DMS53 treated with DMSO at 0.1 percent for 48 hours (cell line): Measurements from ENCODE around the gene ITIH1.
"Not testable (repeated sequence)": the region's sequence is repeated elsewhere in the genome, so short reads cannot be mapped to it uniquely, and the experiment has no call there.

Experiments
- DNase-seq: peaks from one replicate; lab custom pipeline; 2025; ENCODE audit not compliant: unreplicated experiment; lab: John Stamatoyannopoulos, UW

ITIH1 gene

DNA sequence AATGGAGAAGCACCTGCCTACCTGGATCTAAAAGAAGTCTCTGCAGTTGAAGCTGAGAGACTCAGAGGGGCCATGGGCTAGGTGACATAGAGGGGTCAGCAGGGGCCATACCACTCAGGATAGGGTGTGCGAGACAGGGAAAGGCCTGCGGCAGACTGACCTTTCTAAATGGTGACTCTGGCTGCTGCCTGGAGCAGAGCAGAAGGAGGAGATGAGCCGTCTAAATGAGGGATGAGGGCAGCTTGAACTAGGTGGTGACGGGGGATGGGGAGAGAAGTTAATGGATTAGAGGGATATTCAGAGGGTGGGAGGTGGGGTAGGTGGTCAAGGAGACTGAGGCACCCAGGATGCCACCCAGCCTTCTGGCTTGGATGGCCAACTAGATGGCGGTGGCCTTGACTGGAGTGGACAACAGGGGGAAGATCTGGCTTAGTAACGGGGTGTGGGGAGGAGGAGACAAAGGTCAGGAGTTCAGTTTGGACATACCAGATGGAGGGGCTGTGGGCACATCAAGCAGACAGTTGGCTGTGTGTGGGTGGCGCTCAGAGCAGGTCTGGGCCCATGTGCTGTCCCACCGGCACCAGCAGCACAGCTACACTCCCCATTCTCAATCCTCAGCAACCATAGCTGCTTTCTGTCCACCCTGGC lies 3.2 kb upstream of the ITIH1 start:
- DNase-seq = no peak

DNA sequence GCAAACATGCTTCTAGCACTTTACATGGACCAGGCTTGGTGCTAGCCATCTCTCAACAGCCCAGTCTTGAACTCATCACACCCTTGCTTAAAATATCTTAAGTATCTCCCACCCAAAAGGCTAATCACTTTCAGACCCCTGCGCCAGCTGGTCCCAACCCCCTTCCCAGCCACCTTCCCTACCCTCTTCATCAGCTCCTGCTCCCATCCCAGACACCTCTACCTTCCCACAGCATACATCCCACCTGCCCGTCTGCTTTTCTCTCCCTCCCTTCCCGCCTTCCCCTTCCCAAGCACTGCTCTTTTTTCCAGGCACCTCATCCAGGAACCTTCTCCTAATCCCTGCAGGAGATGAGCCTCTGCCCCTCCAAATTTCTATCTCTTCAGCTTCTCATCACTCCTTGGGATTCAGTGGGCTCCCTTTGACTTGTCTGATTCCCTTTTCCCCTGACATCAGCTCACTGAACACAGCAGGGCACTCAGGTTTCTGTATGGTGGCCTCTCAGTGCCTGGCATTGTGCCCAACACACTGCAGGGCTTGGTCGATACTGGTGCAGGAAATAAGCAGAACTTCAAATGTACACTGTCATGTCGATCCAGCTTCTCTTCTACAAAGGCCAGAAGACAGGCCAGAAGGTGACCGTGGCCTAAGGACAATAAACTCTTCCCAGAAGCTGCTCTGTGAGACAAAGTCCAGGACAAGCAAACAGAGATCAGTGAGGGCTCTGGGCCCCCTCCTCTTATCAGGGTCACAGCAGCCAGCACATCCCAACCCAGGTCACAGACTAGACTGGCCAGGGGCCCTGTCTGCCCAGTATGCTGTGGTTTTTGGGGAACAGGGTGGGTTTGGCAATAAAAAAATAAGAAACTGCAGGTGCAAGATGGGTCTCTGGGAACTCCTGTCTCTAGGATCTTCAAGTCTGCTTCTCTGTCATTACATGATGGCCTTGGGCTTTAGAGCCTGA lies 2.2 kb upstream of the ITIH1 start:
- DNase-seq = no peak

GRCh38 chr3:52775877-52776276 lies 1.5 kb upstream of the ITIH1 start:
- DNase-seq = no peak

- DNase-seq = not testable (repeated sequence)
Observed at GRCh38 chr3:52776486-52776885, 913 bp upstream of the ITIH1 start.

DNA sequence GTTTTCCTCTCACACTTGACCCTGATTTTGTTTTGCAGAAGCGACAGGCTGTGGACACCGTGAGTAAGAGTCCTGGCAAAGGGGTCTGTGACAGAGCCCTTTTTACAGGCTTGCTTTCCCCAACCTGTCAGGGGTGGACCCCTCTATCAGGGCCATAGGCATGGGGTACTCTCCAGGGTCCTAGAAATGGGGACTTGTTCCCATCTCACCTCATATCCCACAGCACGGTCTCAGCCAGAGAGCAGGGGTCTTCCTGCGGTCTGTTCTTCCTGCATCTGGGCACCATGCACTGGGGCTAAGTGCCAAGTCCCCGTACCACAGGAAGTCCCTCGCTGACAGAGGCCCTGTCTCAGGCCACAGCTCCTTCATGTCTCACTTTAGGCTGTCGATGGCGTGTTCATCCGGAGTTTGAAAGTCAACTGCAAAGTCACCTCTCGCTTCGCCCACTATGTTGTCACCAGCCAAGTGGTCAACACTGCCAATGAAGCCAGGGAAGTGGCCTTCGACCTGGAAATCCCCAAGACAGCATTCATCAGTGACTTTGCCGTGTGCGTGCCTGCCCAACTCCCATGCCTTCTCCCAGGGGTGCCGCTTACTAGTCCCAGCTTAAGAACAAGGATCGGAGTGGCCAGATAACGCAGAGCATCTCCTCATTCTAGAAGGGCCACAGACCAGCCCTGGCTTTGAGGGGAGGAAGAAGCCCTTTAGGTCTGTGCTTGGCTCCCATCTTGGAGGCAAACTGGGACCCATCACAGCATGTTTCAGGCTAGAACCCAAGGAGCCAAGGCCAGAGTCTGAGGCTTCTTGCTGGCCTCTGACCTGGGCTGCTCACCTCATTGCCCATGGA lies 783 bp downstream of the ITIH1 start:
- no peak for DNase-seq

DNA sequence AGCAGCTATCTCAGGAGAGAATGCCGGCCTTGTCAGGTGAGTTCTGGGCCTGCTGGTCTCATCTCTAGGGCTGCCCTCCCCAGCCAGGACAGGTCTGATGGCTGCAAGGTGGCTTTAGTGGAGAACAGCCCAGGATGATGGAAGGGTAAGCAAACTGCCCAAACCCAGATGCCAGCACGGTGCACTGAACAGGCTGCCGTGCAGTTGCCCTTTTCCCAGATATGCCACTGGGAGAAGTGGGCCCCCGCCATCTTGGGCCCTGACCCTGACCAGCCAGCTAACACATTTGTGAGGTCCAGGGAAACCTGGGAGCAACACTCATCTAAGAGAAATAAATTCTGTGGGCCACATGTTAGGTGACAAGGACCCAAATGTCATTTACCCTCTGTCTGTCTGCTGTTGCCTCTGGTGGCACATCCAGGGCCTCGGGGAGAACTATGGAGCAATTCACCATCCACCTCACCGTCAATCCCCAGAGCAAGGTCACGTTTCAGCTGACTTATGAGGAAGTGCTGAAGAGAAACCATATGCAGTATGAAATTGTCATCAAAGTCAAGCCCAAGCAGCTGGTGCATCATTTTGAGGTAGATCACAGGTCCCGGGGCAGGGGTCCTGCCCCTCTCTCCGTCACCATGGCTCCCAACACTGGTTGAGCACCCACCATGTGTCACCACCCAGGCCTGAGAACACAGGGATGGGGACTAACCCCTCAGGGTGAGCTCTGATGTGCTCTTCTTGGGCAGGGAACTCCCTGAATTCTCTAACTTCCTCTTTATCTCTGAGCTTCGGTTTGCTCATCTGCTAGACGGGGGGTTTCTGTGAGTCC lies 1.8 kb downstream of the ITIH1 start:
- no peak for DNase-seq

GRCh38 chr3:52779837-52780585 lies 2.6 kb downstream of the ITIH1 start:
- DNase-seq = no peak

DNA sequence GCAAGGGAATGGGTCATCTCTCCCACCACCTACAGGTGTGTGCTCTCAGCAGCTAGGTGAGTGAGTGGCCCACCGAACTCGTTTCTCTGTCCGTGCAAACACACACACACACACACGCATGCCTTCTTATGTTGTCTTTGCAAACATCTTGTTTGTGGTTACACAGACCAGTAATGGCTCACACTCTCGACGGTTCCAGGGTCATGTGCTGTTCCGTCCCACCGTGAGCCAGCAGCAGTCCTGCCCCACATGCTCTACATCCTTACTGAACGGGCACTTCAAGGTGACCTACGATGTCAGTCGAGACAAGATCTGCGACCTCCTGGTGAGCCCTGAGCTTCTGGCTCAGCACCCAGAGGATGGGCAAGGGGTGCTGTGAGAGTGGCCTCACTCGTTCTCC lies 4.3 kb downstream of the ITIH1 start:
- no peak for DNase-seq

DNA sequence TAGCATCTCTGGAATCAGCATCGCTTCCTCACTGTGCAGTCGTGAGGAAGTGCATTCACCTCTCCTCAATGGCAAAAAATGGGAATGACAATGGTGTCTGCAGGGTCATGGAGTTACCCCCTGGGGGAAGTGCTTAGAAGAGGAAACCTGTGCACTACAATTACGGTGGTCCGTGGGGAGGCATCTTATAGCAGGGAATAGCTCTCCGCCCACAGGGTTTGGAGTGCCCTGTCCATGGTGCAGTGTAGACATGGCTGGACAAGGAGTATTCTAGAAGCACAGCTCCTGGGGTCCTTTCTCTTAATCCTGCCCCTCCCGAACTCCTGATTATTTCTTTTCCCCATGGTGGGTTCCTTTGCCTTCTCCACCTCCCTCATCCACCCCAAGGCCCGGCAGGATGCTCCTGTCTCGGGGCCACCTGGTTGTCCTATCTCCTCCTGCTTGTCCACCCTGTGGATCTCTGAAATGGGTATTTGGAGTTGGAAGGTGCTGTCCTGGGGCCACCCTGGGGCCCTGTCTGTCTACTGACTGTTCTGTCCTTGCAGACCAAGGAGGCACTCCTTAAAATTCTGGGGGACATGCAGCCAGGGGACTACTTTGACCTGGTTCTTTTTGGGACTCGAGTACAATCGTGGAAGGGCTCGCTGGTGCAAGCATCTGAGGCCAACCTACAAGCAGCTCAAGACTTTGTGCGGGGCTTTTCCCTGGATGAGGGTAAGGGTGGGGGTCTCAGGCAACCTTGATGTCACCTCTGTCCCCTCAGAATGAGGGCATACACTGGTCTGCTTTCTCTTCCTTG lies 5.2 kb downstream of the ITIH1 start:
- no peak for DNase-seq

DNA sequence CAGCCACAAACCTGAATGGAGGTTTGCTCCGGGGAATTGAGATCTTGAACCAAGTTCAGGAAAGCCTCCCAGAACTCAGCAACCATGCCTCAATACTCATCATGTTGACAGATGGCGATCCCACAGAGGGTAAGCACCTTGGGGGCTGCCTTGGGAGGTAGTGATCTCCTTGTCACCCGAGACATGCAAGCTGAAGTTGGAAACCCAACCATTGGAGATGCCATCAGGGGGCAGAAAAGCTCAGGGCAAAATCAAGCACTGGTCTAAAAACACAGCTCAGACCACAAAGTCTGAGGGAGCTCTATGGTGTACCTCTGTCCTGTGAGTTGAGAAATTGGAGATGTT lies 5.8 kb downstream of the ITIH1 start:
- DNase-seq = no peak

- no peak for DNase-seq
Observed at GRCh38 chr3:52784021-52784621, 6.7 kb downstream of the ITIH1 start.

GRCh38 chr3:52784931-52785590 lies 7.7 kb downstream of the ITIH1 start:
- DNase-seq = no peak

GRCh38 chr3:52786330-52787215 lies 9.2 kb downstream of the ITIH1 start:
- no peak for DNase-seq

DNA sequence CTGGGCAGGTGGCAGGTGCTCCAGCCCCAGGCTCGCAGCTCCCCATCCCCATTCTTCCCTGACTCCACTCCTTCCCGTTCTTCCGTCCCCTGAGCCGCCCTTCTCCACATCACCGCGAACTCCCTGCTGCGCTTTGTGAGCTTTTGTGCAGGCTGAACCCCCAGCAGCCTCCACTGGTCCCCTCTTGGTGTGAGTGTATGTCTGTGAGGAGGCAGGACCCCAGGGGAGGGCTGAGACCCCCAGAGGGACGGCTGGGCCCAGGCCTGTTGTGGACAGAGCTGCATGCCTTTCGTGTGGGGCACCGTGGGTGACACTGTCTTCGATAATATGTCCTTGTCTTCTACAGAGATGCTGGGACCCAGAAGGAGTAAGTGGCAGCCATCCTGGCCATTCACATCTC lies 9.8 kb downstream of the ITIH1 start:
- DNase-seq = no peak

DNA sequence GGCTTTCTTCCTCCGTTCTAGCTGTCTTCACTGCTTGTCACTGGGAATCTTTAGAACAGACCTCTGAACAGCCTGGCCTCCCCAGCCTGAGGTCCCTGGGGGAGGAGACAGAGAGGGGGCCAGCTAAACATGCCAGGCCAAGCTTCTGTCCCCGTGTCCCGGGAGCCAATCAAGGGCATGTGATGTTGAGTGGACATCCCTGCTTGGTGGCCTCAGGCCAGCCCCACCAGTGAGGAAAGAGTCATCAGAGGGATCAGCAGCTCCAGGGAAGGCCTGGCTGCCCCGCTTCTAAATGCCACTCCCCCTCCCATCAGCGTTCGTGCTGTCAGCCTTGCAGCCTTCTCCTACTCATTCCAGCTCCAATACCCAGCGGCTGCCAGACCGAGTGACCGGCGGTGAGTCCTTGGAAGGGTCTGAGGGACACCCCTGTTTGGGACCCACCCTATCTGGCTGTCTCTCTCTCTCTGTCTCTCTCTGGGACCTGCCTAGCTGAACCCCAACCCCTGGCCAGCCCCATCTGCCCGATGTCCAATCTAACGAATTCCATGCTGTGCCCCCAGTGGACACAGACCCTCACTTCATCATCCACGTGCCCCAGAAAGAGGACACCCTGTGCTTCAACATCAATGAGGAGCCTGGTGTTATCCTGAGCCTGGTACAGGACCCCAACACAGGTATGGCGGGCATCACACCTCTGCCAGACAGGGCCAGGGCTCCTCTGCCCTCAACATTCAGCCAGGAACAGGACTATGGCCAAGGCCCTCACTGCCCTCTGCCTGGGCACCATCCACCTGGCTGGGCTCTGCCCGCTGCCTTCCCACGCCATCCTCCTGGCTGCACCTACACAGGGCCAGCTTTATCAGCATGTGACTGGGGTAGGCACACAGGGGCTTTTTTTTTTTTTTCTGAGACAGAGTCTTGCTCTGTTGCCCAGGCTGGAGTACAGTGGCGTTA lies 10.6 kb downstream of the ITIH1 start:
- DNase-seq = no peak
